HepG2 (cell line): ENCODE data around the gene NBPF20. TPM values are rescaled to one million over a fixed set of nuclear protein-coding genes. Genes with fewer than 3 reads are reported as not detected.
A peak's percentile ranks its signal among the peaks of the same experiment; 100 is the strongest.
"Not testable (repeated sequence)": the region's sequence is repeated elsewhere in the genome, so short reads cannot be mapped to it uniquely, and the experiment has no call there.

ENCODE experiments used
- ATAC-seq: fragments of 200-7000 bp; cut with Tn5 transposase; 3 replicates; pipeline ENCODE4 v1.9.1; 2020; ENCODE audit warnings: mild to moderate bottlenecking, moderate library complexity
- BruUV-seq: library from RNA; stranded (reverse); fragments of 400-500 nt; replicated peaks from 2 replicates; lab custom pipeline; 2021; lab: Mats Ljungman, UMichigan
- CTCF ChIA-PET: fragments of 300-600 bp; formaldehyde crosslinking; extraction: SDS; loops from one replicate; lab custom pipeline; 2021; ENCODE audit warnings: low total read pairs, inconsistent platforms, low intra/inter-chr PET ratio; lab: Yijun Ruan, JAX
- POLR2A ChIA-PET: fragments of 350-600 bp; sonication (Branson Sonifier 250); formaldehyde crosslinking; loops from one replicate; lab custom pipeline; 2020; ENCODE audit warnings: antibody characterized with exemption, inconsistent platforms; lab: Yijun Ruan, JAX
- DNase-seq: peaks from one replicate; pipeline ENCODE4 v3.0.0-alpha.2; 2015; ENCODE audit warnings: low spot score
- FAIRE-seq: peaks from 3 replicates; lab custom pipeline; 2011; peaks lifted over from hg19 to GRCh38; lab: Jason Lieb, UNC
- H2AFZ ChIP-seq: one replicate; pipeline ENCODE4 v1.6.1; 2011; ENCODE audit warnings: low read length, inconsistent platforms
- H3K27ac ChIP-seq: fragments of 300-600 bp; 3 replicates; pipeline ENCODE4 v1.8.0; 2011; ENCODE audit warnings: mixed run types, mild to moderate bottlenecking, mixed read lengths, low read length, inconsistent platforms; ENCODE audit not compliant: insufficient read depth; ENCODE audit errors: extremely low read length
- H3K27me3 ChIP-seq, 2 experiments: fragments of 200-600 bp in 1 of 2; 2 replicates in 1 of 2; 3 replicates in 1 of 2; pipeline versions ENCODE4 v1.6.0 to v1.8.0; 2011; ENCODE audit warnings: low read length in 2 of 2, mild to moderate bottlenecking in 2 of 2, moderate library complexity in 2 of 2, inconsistent platforms in 1 of 2; ENCODE audit not compliant: insufficient read depth in 2 of 2, control insufficient read depth in 1 of 2
- H3K36me3 ChIP-seq, 2 experiments: fragments of 200-600 bp in 1 of 2; replicated peaks in 1 of 2; 2 replicates in 1 of 2; 3 replicates in 1 of 2; pipeline versions ENCODE4 v1.5.1 to v1.8.0; 2011; ENCODE audit warnings: low read length in 2 of 2, inconsistent platforms in 1 of 2; ENCODE audit not compliant: insufficient read depth in 2 of 2, control insufficient read depth in 1 of 2
- H3K4me1 ChIP-seq: 2 replicates; pipeline ENCODE4 v1.5.1; 2012; ENCODE audit warnings: low read length, inconsistent platforms; ENCODE audit not compliant: insufficient read depth
- H3K4me2 ChIP-seq: 2 replicates; pipeline ENCODE4 v1.6.0; 2011; ENCODE audit warnings: low read depth, low read length, inconsistent platforms
- H3K4me3 ChIP-seq, 3 experiments: fragments of 200-600 bp in 1 of 3; sonication (generic), shearing (Covaris generic) in 1 of 3; replicated peaks in 1 of 3; 2 replicates each; pipeline ENCODE4 v1.5.1; 2011 to 2016; ENCODE audit warnings: low read length in 3 of 3, inconsistent platforms in 2 of 3, low read depth in 2 of 3, mild to moderate bottlenecking in 2 of 3, control low read depth in 1 of 3, mixed read lengths in 1 of 3; ENCODE audit not compliant: insufficient read depth in 1 of 3
- H3K79me2 ChIP-seq: one replicate; pipeline ENCODE4 v1.6.1; 2011; ENCODE audit warnings: low read length, inconsistent platforms; ENCODE audit not compliant: insufficient read depth
- H3K9ac ChIP-seq: 2 replicates; pipeline ENCODE4 v1.6.0; 2011; ENCODE audit warnings: mild to moderate bottlenecking, low read depth, low read length, inconsistent platforms; ENCODE audit not compliant: insufficient read depth
- H3K9me3 ChIP-seq: 2 replicates; pipeline ENCODE4 v1.5.1; 2012; ENCODE audit warnings: mild to moderate bottlenecking, low read length
- H4K20me1 ChIP-seq: 2 replicates; pipeline ENCODE4 v1.6.0; 2011; ENCODE audit warnings: inconsistent platforms, mild to moderate bottlenecking, low read length, moderate library complexity; ENCODE audit not compliant: insufficient read depth
- WGBS: methylation state at CpG from one replicate; pipeline ENCODE4 v1.1.6; 2017; ENCODE audit warnings: low lambda C conversion rate; 5-methylcytosine and 5-hydroxymethylcytosine counted together
- in situ Hi-C: cut with HindIII; loops from 2 replicates; pipeline ENCODE4 v1.10.0; 2017; ENCODE audit warnings: low pct_unique_long_range_greater_than_20kb; ENCODE audit not compliant: extremely low pct_ligation_motif_present
- intact Hi-C: fragments of 100-400 bp; cut with micrococcal nuclease; formaldehyde crosslinking; loops from one replicate; pipeline ENCODE4 v1.10.0; 2022; ENCODE audit not compliant: unreplicated experiment
- polyA plus RNA-seq, 8 experiments: library from polyadenylated mRNA; depleted of rRNA in 3 of 8; stranded (reverse) in 7 of 8; unstranded in 1 of 8; fragments of >200 nt; fragmentation: Illumina TruSeq in 4 of 8; extraction: Trizol in 4 of 8; gene quantifications; 2 replicates each; pipeline versions ENCODE4 v1.2.1 to v1.2.3, GENCODE V29; 2011 to 2016; ENCODE audit warnings: low read depth in 4 of 8, missing spikeins in 1 of 8, mixed read lengths in 1 of 8; ENCODE audit not compliant: insufficient read depth in 1 of 8
- total RNA-seq, 5 experiments: library from RNA; depleted of rRNA; stranded (reverse); fragments of >200 nt; fragmentation: Illumina TruSeq; extraction: Trizol; gene quantifications; 2 replicates each; pipeline ENCODE4 v1.2.3, GENCODE V29; 2016; ENCODE audit warnings: low read depth in 1 of 5

NBPF20 gene
- total and polyA plus RNA-seq, 2 of the 13 experiments (the other 11 are each of a cell fraction or from before 2014, with no cell fraction given): 3.0 to 3.1 TPM

DNA sequence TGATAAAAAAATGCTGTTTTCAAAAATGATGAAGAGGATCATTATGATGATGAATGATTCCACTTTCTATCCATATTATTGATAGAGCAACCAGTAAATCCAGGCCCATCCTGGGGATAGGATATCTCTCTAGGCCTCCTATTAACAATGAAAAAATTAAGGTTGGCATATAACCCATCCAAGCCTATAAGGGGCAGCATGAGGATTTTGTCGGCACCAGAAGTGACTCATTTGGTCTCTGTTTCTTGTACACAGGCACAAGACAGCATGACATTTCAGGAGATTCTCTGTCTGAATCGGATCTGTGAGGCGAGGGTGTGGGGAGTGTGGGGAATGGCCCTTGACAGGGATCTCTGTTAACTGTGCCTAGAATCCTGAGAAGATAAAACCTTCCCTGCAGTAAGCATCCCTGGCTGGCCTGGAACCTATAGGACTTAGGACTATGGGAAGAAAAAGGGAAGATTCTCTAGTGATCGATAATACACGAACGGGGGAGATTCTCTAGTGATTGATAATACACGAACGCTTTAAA lies 49.5 kb upstream of the NBPF20 start:
- intact Hi-C loops, POLR2A ChIA-PET: not testable (repeated sequence)
- 38% methylated on average over 1 of the region's 8 CpGs for WGBS

DNA sequence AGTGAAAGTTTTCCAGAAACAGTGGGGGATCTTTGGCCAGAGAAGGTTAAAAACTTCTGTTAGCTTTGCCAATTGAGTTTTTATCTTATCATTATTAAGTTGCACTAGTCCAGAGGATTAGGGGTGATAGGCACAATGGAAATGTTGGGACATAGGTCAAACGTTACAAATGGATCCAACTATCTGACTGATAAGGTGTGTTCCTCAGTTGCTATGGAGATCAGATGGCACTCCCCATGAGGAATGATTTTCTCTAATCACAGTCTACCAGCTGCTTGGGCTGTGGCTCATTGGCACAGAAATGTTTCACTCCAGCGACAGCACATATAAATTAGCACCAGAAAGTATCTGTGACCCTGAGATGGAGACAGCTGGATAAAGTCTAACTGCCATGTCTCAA lies 47.3 kb upstream of the NBPF20 start:
- CTCF ChIA-PET, H3K4me2 ChIP-seq, intact Hi-C loops, BruUV-seq, H3K27ac ChIP-seq, H4K20me1 ChIP-seq, H3K27me3 ChIP-seq, POLR2A ChIA-PET, H3K4me1 ChIP-seq, in situ Hi-C loops, H3K79me2 ChIP-seq, H2AFZ ChIP-seq, DNase-seq, H3K36me3 ChIP-seq, H3K9me3 ChIP-seq, ATAC-seq, FAIRE-seq, H3K9ac ChIP-seq, H3K4me3 ChIP-seq: not testable (repeated sequence)
- 14% methylated on average over 1 of the region's 2 CpGs for WGBS

More for the DNA sequence above, 49.5 kb upstream of the NBPF20 start:
- H3K4me3 ChIP-seq, H3K79me2 ChIP-seq, CTCF ChIA-PET, ATAC-seq, DNase-seq, H3K36me3 ChIP-seq, H3K27ac ChIP-seq, H3K4me1 ChIP-seq, H4K20me1 ChIP-seq, in situ Hi-C loops, H2AFZ ChIP-seq, FAIRE-seq, BruUV-seq, H3K9me3 ChIP-seq, H3K9ac ChIP-seq, H3K27me3 ChIP-seq: not testable (repeated sequence)
- peak overlapping the region; percentile 23; the same call in 1 of the 2 replicates for H3K4me2 ChIP-seq

DNA sequence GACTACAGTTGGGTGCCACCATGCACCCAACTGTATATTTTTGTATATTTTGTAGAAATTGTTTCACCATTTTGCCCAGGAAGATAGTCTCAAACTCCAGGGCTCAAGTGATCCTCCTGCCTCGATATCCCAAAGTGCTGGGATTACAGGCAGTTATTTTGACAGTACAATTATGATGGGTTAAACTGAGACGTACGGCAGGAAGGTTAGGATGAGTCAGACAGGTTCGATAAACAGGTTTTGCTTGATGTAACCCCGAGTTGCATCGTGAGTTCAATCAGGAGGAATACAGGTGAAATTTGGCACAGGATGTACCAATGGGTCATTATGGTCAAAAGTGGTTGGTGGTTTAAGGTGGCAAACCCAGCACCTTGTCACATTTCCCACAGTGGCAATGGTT lies 46.0 kb upstream of the NBPF20 start:
- CTCF ChIA-PET, H3K36me3 ChIP-seq, H2AFZ ChIP-seq, intact Hi-C loops, H3K27me3 ChIP-seq, BruUV-seq, H3K79me2 ChIP-seq, H4K20me1 ChIP-seq, H3K9me3 ChIP-seq, POLR2A ChIA-PET, H3K9ac ChIP-seq, FAIRE-seq, H3K4me1 ChIP-seq, DNase-seq, H3K4me2 ChIP-seq, ATAC-seq, in situ Hi-C loops, H3K4me3 ChIP-seq, H3K27ac ChIP-seq: not testable (repeated sequence)
- 38% methylated on average over 6 of the region's 6 CpGs for WGBS
